Measurements from ENCODE around the gene GPX6.

DNA sequence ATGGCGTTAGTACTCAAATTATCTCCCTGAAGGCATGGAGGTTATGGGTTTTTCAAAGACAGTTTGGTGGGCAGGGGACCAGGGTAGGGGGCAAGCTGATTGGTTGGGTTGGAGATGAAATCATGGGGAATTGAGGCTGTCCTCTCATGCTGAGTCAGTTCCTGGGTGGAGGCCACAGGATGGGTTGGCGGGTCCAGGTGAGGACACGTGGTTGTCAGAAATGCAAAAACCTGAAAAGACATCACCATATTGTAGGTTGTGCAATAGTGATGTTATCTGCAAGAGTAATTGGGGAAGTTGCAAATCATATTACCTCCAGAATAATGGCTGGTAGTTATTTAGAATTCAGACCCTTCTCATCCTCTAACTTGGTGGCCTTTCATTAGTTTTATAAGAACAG is 30.1 kb downstream of the GPX6 start:
- TF ChIP-seq CTCF (IDR thresholded peaks at IDR 0.05) = no peak
- no peak for TF ChIP-seq POLR2A (IDR thresholded peaks at IDR 0.05)

Data from esophagus squamous epithelium (tissue), 4 donors.